ENCODE data around the gene USP13.

DNA sequence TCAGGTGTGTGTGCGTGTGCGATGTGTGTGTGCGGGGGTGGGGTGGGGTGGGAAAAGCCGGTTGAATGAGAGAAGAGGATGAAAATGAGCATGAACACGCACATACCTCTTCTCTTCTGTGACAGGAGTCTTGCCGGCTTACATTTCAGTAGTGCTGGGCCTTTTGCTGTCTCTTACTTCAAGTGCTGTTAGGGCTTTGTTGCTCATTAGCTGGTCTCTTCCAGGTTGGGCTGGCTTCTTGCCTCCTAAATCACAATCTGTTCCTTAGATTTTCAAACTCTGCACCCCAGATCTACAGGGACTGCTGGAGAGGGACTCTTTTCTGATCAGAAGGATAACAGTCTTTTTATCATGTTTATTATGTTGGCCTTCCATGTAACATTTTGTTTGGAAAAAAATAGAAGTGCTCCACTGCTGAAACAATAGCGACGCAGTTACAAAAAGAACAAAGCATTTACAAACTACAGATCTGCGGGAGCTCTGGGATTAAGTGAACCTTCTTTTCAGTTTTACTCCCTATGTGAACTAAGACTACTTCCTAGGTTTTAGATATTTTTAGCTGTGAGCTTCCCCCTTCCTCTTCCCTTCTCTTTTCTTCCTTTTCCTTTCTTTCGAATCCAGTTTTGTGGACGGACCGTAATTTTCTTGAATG, 48.5 kb downstream of the USP13 start:
- TF ChIP-seq, protein P1, sequence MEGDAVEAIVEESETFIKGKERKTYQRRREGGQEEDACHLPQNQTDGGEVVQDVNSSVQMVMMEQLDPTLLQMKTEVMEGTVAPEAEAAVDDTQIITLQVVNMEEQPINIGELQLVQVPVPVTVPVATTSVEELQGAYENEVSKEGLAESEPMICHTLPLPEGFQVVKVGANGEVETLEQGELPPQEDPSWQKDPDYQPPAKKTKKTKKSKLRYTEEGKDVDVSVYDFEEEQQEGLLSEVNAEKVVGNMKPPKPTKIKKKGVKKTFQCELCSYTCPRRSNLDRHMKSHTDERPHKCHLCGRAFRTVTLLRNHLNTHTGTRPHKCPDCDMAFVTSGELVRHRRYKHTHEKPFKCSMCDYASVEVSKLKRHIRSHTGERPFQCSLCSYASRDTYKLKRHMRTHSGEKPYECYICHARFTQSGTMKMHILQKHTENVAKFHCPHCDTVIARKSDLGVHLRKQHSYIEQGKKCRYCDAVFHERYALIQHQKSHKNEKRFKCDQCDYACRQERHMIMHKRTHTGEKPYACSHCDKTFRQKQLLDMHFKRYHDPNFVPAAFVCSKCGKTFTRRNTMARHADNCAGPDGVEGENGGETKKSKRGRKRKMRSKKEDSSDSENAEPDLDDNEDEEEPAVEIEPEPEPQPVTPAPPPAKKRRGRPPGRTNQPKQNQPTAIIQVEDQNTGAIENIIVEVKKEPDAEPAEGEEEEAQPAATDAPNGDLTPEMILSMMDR (conservative IDR thresholded peaks at IDR 0.05; ENCODE audit: low read depth, low read length), result no peak
- TF ChIP-seq EZH2phosphoT487 (IDR thresholded peaks at IDR 0.05; ENCODE audit: borderline replicate concordance, low read length) (no peak), EZH2 (IDR thresholded peaks at IDR 0.05; ENCODE audit: low read length, unreplicated experiment) (no peak)

All from PC-3 (cell line).